PFSK-1 (cell line): ENCODE measurements around the gene ATRN.

ENCODE experiments used
- FOXP2 ChIP-seq: optimal IDR thresholded peaks from 2 replicates; pipeline ENCODE3; 2011; ENCODE audit warnings: borderline replicate concordance, control low read depth, inconsistent platforms; ENCODE audit not compliant: insufficient read depth; ENCODE audit errors: extremely low read length, extremely low read depth
- POLR2AphosphoS5 ChIP-seq: IDR thresholded peaks from 2 replicates; pipeline ENCODE4 v1.6.1; 2012; ENCODE audit warnings: low read depth, mild to moderate bottlenecking, control low read depth, low read length, moderate library complexity
- SIN3A ChIP-seq: IDR thresholded peaks from 2 replicates; pipeline ENCODE4 v1.6.1; 2012; ENCODE audit warnings: mild to moderate bottlenecking, low read length, moderate library complexity, borderline replicate concordance; ENCODE audit not compliant: insufficient read depth
- TAF1 ChIP-seq: IDR thresholded peaks from 2 replicates; pipeline ENCODE4 v1.6.1; 2012; ENCODE audit warnings: low read length, control low read depth, borderline replicate concordance; ENCODE audit not compliant: insufficient read depth
- TF ChIP-seq, protein P1 (sequence below), 2 experiments: IDR thresholded peaks; 2 replicates each; pipeline versions ENCODE4 v1.6.1 to v1.8.0; 2011 to 2012; ENCODE audit warnings: low read depth in 2 of 2, low read length in 2 of 2, control low read depth in 1 of 2, inconsistent platforms in 1 of 2, mild to moderate bottlenecking in 1 of 2, moderate library complexity in 1 of 2; ENCODE audit not compliant: insufficient read depth in 1 of 2

ATRN gene

DNA sequence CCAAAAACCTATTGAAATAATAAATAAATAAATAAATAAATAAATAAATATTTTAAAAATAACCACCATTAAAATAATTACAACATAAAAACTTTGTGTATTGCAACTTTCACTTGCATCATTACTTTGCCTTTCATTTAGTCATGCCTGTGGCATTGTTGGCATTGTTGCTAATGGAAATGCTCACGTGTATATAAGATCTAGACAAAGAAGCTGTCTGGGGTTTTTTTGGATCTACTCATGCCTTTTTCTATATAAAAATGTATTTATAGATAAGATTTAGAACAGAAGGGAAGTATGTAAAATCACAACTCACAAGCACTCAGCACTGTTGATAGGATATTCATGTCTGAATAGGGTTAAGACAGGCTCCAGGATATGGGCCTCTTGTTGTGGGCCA, 164.5 kb downstream of the ATRN start:
- TF ChIP-seq SIN3A: no peak
- TF ChIP-seq POLR2AphosphoS5: no peak
- TF ChIP-seq FOXP2: no peak
- TF ChIP-seq TAF1: no peak
- TF ChIP-seq, protein P1, sequence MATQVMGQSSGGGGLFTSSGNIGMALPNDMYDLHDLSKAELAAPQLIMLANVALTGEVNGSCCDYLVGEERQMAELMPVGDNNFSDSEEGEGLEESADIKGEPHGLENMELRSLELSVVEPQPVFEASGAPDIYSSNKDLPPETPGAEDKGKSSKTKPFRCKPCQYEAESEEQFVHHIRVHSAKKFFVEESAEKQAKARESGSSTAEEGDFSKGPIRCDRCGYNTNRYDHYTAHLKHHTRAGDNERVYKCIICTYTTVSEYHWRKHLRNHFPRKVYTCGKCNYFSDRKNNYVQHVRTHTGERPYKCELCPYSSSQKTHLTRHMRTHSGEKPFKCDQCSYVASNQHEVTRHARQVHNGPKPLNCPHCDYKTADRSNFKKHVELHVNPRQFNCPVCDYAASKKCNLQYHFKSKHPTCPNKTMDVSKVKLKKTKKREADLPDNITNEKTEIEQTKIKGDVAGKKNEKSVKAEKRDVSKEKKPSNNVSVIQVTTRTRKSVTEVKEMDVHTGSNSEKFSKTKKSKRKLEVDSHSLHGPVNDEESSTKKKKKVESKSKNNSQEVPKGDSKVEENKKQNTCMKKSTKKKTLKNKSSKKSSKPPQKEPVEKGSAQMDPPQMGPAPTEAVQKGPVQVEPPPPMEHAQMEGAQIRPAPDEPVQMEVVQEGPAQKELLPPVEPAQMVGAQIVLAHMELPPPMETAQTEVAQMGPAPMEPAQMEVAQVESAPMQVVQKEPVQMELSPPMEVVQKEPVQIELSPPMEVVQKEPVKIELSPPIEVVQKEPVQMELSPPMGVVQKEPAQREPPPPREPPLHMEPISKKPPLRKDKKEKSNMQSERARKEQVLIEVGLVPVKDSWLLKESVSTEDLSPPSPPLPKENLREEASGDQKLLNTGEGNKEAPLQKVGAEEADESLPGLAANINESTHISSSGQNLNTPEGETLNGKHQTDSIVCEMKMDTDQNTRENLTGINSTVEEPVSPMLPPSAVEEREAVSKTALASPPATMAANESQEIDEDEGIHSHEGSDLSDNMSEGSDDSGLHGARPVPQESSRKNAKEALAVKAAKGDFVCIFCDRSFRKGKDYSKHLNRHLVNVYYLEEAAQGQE (IDR thresholded peaks at IDR 0.05; ENCODE audit: insufficient read depth in 1 of 2, low read depth in 2 of 2, low read length in 2 of 2): no peak

DNA sequence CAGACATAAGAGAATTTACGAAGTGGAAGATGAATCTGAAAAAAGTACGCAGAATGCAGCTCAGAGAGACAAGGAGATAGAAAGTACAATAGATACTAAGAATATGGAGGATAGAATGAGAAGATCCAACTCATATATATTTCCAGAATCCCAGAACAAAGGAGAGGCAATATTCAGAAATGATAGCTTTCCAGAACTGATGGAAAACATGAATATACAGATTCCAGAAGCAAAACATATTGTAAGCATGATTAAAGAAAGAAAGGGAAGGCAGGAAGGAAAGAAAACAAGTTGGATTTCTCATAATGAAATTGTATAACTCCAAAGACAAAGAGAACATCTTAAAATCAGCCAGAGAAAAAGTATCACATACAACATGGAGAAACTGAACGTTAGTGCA, 169.4 kb downstream of the ATRN start:
- TF ChIP-seq, protein P1 (IDR thresholded peaks at IDR 0.05; ENCODE audit: insufficient read depth in 1 of 2, low read depth in 2 of 2, low read length in 2 of 2): no peak
- TF ChIP-seq TAF1: no peak
- TF ChIP-seq POLR2AphosphoS5: no peak
- no peak for TF ChIP-seq FOXP2
- no peak for TF ChIP-seq SIN3A

DNA sequence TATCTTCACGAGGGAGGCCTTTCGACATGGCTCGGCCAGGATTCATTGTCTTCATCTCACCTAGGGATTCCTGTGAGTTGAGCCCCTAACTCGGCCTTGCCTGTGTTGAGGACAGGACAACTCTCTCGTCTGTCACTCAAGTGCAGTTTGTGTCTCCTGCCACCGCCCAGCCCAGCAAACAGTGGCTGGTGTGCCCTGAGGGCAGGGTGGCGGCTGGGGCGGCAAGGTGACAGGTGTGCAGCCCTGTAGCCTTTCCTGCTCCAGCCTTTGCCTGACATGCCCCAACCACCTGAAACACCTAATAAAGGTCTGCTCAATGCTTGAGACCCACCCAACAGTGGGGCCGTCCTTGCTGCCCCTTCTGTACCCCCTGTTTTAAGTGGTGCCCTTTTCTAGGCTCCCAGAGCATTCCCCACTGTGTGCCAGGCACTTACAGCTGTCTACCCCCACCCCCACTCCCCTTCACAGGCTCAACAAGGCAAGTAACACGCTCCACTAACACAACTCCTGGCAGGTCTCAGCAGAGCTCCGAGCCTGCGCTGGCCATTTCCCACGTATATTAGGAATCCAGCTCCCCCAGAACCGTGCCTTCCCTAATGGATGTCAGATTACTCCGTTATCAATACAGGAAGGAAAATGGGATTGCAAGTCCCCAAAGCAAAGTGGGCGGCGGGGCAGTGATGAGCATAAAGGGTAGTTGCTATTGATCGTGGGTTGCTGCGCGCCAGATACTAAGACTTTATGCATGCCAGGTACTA, 174.7 kb downstream of the ATRN start:
- no peak for TF ChIP-seq FOXP2

DNA sequence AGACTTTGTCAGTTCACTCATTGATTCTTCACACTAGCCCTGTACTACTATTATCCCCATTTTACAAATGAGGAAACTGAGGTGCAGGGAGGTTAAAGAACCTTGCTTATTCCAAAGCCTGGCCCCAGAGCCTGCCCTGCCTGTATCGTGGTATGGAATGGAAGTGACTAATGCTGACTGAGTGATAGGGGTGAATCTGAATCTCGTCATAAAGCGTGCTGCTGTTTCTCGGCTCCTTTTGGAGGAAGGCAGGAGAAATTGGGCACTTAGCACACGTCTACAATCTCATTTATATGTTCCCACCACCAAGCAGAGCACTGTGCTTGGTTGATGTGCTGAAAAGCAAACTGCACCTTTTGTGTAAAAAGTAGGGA, 175.2 kb downstream of the ATRN start:
- TF ChIP-seq POLR2AphosphoS5 (no peak), FOXP2 (no peak), SIN3A (no peak), TAF1 (no peak)
- TF ChIP-seq, protein P1 (IDR thresholded peaks at IDR 0.05; ENCODE audit: insufficient read depth in 1 of 2, low read depth in 2 of 2, low read length in 2 of 2): no peak

DNA sequence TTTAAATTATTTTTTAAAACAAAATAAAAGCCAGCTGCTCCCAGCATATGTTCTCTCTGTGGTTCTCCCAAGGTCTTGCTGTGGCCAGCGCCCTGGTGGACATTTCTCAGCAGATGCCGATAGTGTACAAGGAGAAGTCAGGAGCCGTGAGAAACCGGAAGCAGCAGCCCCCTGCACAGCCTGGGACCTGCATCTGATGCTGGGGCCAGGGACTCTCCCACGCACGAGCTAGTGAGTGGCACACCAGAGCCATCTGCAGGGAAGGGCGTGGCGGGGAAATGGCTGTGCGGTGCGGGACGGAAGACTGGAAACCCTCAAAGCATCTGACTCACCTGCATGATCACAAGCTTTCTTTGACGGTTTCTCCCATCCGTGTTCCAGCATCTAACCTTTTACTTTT, 175.8 kb downstream of the ATRN start:
- no peak for TF ChIP-seq SIN3A
- TF ChIP-seq TAF1: no peak
- no peak for TF ChIP-seq POLR2AphosphoS5
- TF ChIP-seq, protein P1 (IDR thresholded peaks at IDR 0.05; ENCODE audit: insufficient read depth in 1 of 2, low read depth in 2 of 2, low read length in 2 of 2): no peak
- no peak for TF ChIP-seq FOXP2
